Lung microvascular endothelial cell (primary cell): Measurements from ENCODE around the gene STX8. TPM values are rescaled to one million over a fixed set of nuclear protein-coding genes. Genes with fewer than 3 reads are reported as not detected.

Experiments used
- DNase-seq, 2 donors: peaks; one replicate each; pipeline versions ENCODE4 v3.0.0 to v3.0.0-alpha.2; 2010; ENCODE audit warnings: low read depth in 2 of 2
- total RNA-seq: library from RNA; depleted of rRNA; stranded (reverse); fragments of >200 nt; gene quantifications from 2 replicates; pipeline ENCODE4 v1.2.1, GENCODE V29; 2014

The STX8 gene
- total RNA-seq, 1 donor from 2014 or later, result 43.8 TPM

GRCh38 chr17:9212376-9213302 lies 363.0 kb downstream of the STX8 start:
- DNase-seq, result no peak

- DNase-seq, result no peak
Measured at GRCh38 chr17:9211133-9211765, 364.4 kb downstream of the STX8 start.

- no peak for DNase-seq
Measured at GRCh38 chr17:9209781-9210370, 365.7 kb downstream of the STX8 start.

- no peak for DNase-seq
Measured at GRCh38 chr17:9209347-9209746, 366.3 kb downstream of the STX8 start.

- no peak for DNase-seq
Measured at GRCh38 chr17:9208381-9209105, 367.1 kb downstream of the STX8 start.

- no peak for DNase-seq
Measured at GRCh38 chr17:9206741-9207332, 368.8 kb downstream of the STX8 start.

- DNase-seq, result no peak
Measured at GRCh38 chr17:9206410-9206703, 369.3 kb downstream of the STX8 start.

- DNase-seq, result no peak
Measured at GRCh38 chr17:9205520-9206409, 369.9 kb downstream of the STX8 start.

GRCh38 chr17:9204637-9205329 lies 370.8 kb downstream of the STX8 start:
- no peak for DNase-seq

- DNase-seq, result no peak
Measured at GRCh38 chr17:9203771-9204425, 371.7 kb downstream of the STX8 start.

GRCh38 chr17:9202532-9202931 lies 373.1 kb downstream of the STX8 start:
- DNase-seq, result no peak

GRCh38 chr17:9200699-9201359 lies 374.8 kb downstream of the STX8 start:
- DNase-seq, result no peak

Other genes with a start within 250 kb of the STX8 start
- gene CFAP52, start 822 bp upstream of the STX8 start, total RNA-seq, result not detected in 2 replicates
- gene USP43, start 69.7 kb upstream of the STX8 start, total RNA-seq, result under 0.01 TPM in 1 of 2 replicates, not detected in the other
- not detected in 2 replicates for gene DHRS7C, start 215.8 kb upstream of the STX8 start, total RNA-seq
- not detected in 2 replicates for gene GSG1L2, start 246.3 kb upstream of the STX8 start, total RNA-seq